ENCODE data around the gene CCDC40. TPM values are rescaled to one million over a fixed set of nuclear protein-coding genes. Genes with fewer than 3 reads are reported as not detected.

CCDC40 gene
- total RNA-seq, 4 donors from 2014 or later, result 3.5 to 8.8 (median 5.3) TPM

DNA sequence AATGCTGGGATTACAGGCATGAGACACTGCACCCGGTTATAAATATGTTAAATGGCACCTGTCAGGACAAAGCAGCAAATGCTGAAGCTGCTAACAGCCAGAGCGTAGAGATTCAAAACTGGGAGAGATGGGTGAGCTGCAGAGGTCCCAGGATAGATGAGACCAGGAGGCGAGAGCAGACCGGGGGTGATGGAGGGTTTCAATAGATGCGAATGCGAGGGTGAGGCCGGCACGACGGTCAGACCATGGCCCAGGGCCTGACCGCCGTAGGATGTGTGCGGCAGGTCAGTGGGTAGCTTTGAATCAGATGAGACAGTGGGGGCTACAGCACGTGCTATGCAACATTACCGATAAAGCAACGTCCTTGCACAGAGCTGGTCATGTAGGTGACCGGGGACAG, 14.3 kb downstream of the CCDC40 start:
- ATAC-seq (ENCODE audit: low FRiP score), result no peak

GRCh38 chr17:80051681-80052080, 15.2 kb downstream of the CCDC40 start:
- TF ChIP-seq, protein P1, sequence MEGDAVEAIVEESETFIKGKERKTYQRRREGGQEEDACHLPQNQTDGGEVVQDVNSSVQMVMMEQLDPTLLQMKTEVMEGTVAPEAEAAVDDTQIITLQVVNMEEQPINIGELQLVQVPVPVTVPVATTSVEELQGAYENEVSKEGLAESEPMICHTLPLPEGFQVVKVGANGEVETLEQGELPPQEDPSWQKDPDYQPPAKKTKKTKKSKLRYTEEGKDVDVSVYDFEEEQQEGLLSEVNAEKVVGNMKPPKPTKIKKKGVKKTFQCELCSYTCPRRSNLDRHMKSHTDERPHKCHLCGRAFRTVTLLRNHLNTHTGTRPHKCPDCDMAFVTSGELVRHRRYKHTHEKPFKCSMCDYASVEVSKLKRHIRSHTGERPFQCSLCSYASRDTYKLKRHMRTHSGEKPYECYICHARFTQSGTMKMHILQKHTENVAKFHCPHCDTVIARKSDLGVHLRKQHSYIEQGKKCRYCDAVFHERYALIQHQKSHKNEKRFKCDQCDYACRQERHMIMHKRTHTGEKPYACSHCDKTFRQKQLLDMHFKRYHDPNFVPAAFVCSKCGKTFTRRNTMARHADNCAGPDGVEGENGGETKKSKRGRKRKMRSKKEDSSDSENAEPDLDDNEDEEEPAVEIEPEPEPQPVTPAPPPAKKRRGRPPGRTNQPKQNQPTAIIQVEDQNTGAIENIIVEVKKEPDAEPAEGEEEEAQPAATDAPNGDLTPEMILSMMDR (IDR thresholded peaks at IDR 0.05), result no peak
- ATAC-seq (ENCODE audit: low FRiP score) (no peak), DNase-seq (ENCODE audit: low spot score) (no peak)

More for the DNA sequence above, 14.3 kb downstream of the CCDC40 start:
- TF ChIP-seq, protein P1 (IDR thresholded peaks at IDR 0.05), result no peak
- DNase-seq (ENCODE audit: low spot score), result no peak

DNA sequence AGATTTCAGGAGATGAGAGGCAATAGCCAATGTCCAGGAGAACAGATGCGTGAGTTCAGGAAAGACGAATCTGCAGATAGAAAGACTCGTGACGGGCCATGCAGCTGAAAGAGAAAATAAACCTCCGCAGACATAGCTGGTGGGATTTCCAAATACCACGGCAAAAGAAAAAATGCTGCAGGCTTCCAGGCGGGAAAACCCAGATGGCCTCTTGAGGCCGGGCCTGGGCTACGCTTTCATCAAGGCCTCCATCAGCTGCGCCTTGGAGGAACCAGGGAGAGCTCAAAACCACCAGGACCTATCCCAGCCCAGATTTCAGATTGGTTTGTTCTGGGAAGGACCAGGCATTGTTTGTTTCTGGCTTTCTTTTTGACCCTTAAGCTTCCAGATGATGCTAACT, 16.7 kb downstream of the CCDC40 start:
- TF ChIP-seq, protein P1 (IDR thresholded peaks at IDR 0.05), result no peak
- ATAC-seq (ENCODE audit: low FRiP score) (no peak), DNase-seq (ENCODE audit: low spot score) (no peak)

GRCh38 chr17:80055597-80055996, 19.2 kb downstream of the CCDC40 start:
- ATAC-seq (ENCODE audit: low FRiP score) (no peak), DNase-seq (ENCODE audit: low spot score) (no peak)
- TF ChIP-seq, protein P1 (IDR thresholded peaks at IDR 0.05), result no peak

GRCh38 chr17:80058311-80058955, 22.0 kb downstream of the CCDC40 start:
- DNase-seq (ENCODE audit: low spot score), result no peak
- ATAC-seq (ENCODE audit: low FRiP score), result no peak
- TF ChIP-seq, protein P1 (IDR thresholded peaks at IDR 0.05), result no peak

DNA sequence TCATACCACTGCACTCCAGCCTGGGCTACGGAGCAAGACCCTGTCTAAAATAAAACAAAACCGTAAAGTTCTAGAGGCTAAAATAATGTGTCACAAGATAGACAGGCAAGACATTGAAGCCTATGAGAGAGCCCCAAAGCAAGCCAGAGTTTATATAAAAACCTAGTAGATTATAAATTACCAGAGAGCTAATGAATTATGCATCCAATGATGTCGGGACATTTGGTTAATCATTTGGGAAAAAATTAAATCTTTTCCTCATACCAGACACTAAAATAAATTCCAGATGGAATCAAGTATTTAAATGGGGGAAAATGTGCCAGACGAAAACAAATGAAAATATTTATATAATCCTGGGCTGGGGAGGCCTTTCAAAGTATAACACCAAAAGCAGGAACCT, 24.2 kb downstream of the CCDC40 start:
- no peak for ATAC-seq (ENCODE audit: low FRiP score)
- TF ChIP-seq, protein P1 (IDR thresholded peaks at IDR 0.05), result no peak
- no peak for DNase-seq (ENCODE audit: low spot score)

- ATAC-seq (ENCODE audit: low FRiP score) (no peak), DNase-seq (ENCODE audit: low spot score) (no peak)
- TF ChIP-seq, protein P1 (IDR thresholded peaks at IDR 0.05), result no peak
These were observed 25.0 kb downstream of the CCDC40 start for GRCh38 chr17:80061421-80061820.
